ENCODE results near the gene PKDCC.

PKDCC gene

DNA sequence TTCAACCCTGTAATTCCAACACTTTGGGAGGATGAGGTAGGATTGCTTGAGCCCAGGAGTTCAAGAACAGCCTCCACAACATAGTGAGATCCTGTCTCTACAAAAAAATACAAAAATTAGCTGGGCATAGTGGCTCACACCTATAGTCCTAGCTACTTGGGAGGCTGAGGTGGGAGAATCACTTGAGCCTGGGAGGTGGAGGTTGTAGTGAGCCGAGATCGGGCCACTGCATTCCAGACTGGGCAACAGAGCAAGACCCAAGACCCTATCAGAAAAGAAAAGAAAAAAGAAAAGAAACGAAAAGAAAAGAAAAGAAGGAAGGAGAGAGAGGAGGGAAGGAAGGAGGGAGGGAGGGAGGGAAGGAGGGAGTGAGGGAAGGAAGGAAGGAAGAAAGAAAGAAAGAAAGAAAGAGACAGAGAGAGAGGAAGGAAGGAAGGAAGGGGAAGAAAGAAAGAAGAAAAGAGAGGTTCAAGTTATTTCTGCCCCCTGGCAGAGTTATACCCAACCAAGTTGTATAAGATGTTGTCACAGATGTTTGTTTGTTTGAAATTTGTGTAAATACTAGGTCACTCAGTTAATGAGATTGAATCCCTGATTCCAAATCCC, 3.9 kb upstream of the PKDCC start:
- no peak for TF ChIP-seq USF1 (IDR thresholded peaks at IDR 0.05)
- TF ChIP-seq FOXM1 (IDR thresholded peaks at IDR 0.05; ENCODE audit: borderline replicate concordance, low read depth) = no peak
- no peak for TF ChIP-seq RAD21 (IDR thresholded peaks at IDR 0.05; ENCODE audit: low read depth)
- TF ChIP-seq NFIC (IDR thresholded peaks at IDR 0.05) = no peak
- no peak for TF ChIP-seq YY1 (IDR thresholded peaks at IDR 0.05; ENCODE audit: low read depth)
- TF ChIP-seq ZBTB7A (IDR thresholded peaks at IDR 0.05; ENCODE audit: low read depth) = no peak
- no peak for TF ChIP-seq CEBPB (IDR thresholded peaks at IDR 0.05)
- no peak for TF ChIP-seq EGR1 (IDR thresholded peaks at IDR 0.05)
- TF ChIP-seq TCF12 (IDR thresholded peaks at IDR 0.05; ENCODE audit: low read depth) = no peak
- TF ChIP-seq EP300 (IDR thresholded peaks at IDR 0.05; ENCODE audit: borderline replicate concordance) = no peak
- no peak for TF ChIP-seq TEAD4 (IDR thresholded peaks at IDR 0.05)
- TF ChIP-seq TAF1 (IDR thresholded peaks at IDR 0.05; ENCODE audit: low read depth) = no peak
- no peak for TF ChIP-seq CREB1 (IDR thresholded peaks at IDR 0.05; ENCODE audit: low read depth)
- TF ChIP-seq MAX (IDR thresholded peaks at IDR 0.05) = no peak
- TF ChIP-seq, protein P1, sequence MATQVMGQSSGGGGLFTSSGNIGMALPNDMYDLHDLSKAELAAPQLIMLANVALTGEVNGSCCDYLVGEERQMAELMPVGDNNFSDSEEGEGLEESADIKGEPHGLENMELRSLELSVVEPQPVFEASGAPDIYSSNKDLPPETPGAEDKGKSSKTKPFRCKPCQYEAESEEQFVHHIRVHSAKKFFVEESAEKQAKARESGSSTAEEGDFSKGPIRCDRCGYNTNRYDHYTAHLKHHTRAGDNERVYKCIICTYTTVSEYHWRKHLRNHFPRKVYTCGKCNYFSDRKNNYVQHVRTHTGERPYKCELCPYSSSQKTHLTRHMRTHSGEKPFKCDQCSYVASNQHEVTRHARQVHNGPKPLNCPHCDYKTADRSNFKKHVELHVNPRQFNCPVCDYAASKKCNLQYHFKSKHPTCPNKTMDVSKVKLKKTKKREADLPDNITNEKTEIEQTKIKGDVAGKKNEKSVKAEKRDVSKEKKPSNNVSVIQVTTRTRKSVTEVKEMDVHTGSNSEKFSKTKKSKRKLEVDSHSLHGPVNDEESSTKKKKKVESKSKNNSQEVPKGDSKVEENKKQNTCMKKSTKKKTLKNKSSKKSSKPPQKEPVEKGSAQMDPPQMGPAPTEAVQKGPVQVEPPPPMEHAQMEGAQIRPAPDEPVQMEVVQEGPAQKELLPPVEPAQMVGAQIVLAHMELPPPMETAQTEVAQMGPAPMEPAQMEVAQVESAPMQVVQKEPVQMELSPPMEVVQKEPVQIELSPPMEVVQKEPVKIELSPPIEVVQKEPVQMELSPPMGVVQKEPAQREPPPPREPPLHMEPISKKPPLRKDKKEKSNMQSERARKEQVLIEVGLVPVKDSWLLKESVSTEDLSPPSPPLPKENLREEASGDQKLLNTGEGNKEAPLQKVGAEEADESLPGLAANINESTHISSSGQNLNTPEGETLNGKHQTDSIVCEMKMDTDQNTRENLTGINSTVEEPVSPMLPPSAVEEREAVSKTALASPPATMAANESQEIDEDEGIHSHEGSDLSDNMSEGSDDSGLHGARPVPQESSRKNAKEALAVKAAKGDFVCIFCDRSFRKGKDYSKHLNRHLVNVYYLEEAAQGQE (IDR thresholded peaks at IDR 0.05; ENCODE audit: low read depth) = no peak

GRCh38 chr2:42044939-42045338, 2.9 kb upstream of the PKDCC start:
- TF ChIP-seq TCF12 (IDR thresholded peaks at IDR 0.05; ENCODE audit: low read depth) = no peak
- TF ChIP-seq CREB1 (IDR thresholded peaks at IDR 0.05; ENCODE audit: low read depth) = no peak
- no peak for TF ChIP-seq CEBPB (IDR thresholded peaks at IDR 0.05)
- TF ChIP-seq NFIC (IDR thresholded peaks at IDR 0.05) = no peak
- TF ChIP-seq EP300 (IDR thresholded peaks at IDR 0.05; ENCODE audit: borderline replicate concordance) = no peak
- TF ChIP-seq FOXM1 (IDR thresholded peaks at IDR 0.05; ENCODE audit: borderline replicate concordance, low read depth) = no peak
- no peak for TF ChIP-seq ZBTB7A (IDR thresholded peaks at IDR 0.05; ENCODE audit: low read depth)
- no peak for TF ChIP-seq USF1 (IDR thresholded peaks at IDR 0.05)
- no peak for TF ChIP-seq TAF1 (IDR thresholded peaks at IDR 0.05; ENCODE audit: low read depth)
- TF ChIP-seq RAD21 (IDR thresholded peaks at IDR 0.05; ENCODE audit: low read depth) = no peak
- TF ChIP-seq, protein P1 (IDR thresholded peaks at IDR 0.05; ENCODE audit: low read depth) = no peak
- TF ChIP-seq EGR1 (IDR thresholded peaks at IDR 0.05) = no peak
- TF ChIP-seq YY1 (IDR thresholded peaks at IDR 0.05; ENCODE audit: low read depth) = no peak
- no peak for TF ChIP-seq MAX (IDR thresholded peaks at IDR 0.05)
- TF ChIP-seq TEAD4 (IDR thresholded peaks at IDR 0.05) = no peak

DNA sequence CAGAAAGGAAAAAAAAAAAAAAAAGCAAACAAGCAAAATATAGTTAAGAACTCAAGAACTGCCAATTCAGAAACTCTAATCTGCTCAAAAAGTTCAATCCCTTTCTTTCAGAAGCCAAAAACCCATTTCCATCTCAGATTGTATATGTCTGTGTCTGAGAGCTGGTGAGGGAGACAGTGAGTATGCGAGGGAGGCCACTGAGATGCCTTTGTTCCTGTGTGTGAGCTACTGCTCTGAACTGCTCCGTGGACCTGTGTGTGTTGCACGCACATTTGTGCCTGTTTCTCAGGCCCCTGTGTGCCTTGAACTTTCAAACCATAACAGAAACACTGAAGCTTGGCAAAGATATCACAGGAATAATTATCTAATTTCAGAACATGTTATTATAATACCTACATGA, 2.5 kb upstream of the PKDCC start:
- TF ChIP-seq NFIC (IDR thresholded peaks at IDR 0.05) (no peak), TCF12 (IDR thresholded peaks at IDR 0.05; ENCODE audit: low read depth) (no peak), YY1 (IDR thresholded peaks at IDR 0.05; ENCODE audit: low read depth) (no peak), TAF1 (IDR thresholded peaks at IDR 0.05; ENCODE audit: low read depth) (no peak), ZBTB7A (IDR thresholded peaks at IDR 0.05; ENCODE audit: low read depth) (no peak), CEBPB (IDR thresholded peaks at IDR 0.05) (no peak), TEAD4 (IDR thresholded peaks at IDR 0.05) (no peak), RAD21 (IDR thresholded peaks at IDR 0.05; ENCODE audit: low read depth) (no peak), CREB1 (IDR thresholded peaks at IDR 0.05; ENCODE audit: low read depth) (no peak), FOXM1 (IDR thresholded peaks at IDR 0.05; ENCODE audit: borderline replicate concordance, low read depth) (no peak), EGR1 (IDR thresholded peaks at IDR 0.05) (no peak), MAX (IDR thresholded peaks at IDR 0.05) (no peak), EP300 (IDR thresholded peaks at IDR 0.05; ENCODE audit: borderline replicate concordance) (no peak), USF1 (IDR thresholded peaks at IDR 0.05) (no peak)
- TF ChIP-seq, protein P1 (IDR thresholded peaks at IDR 0.05; ENCODE audit: low read depth) = no peak

All from Ishikawa (cell line).